IMR-90 (cell line): Measurements from ENCODE around the gene HSPG2. TPM values are rescaled to one million over a fixed set of nuclear protein-coding genes. Genes with fewer than 3 reads are reported as not detected.

Experiments used
- ATAC-seq: fragments of 200-7000 bp; cut with Tn5 transposase; 2 replicates; pipeline ENCODE4 v1.9.1; 2020; ENCODE audit warnings: low read depth, mild to moderate bottlenecking, moderate library complexity
- BruUV-seq: library from RNA; stranded (reverse); fragments of 400-500 nt; replicated peaks from 2 replicates; lab custom pipeline; 2021; lab: Mats Ljungman, UMichigan
- CTCF ChIA-PET: fragments of 300-600 bp; formaldehyde crosslinking; extraction: SDS; loops from one replicate; lab custom pipeline; 2021; ENCODE audit warnings: antibody characterized with exemption; lab: Yijun Ruan, JAX
- POLR2A ChIA-PET: fragments of 300-600 bp; sonication (Branson Sonifier 250); formaldehyde crosslinking; loops from one replicate; lab custom pipeline; 2022; ENCODE audit warnings: antibody characterized with exemption; ENCODE audit not compliant: unreplicated experiment; lab: Charles Lee
- DNase-seq: peaks from one replicate; pipeline ENCODE4 v3.0.0; 2013
- H2AFZ ChIP-seq: replicated peaks from 2 replicates; pipeline ENCODE3; 2013; ENCODE audit warnings: low read length, mild to moderate bottlenecking; ENCODE audit not compliant: poor library complexity
- H2AK5ac ChIP-seq: 2 replicates; pipeline ENCODE4 v1.6.1; 2013; ENCODE audit warnings: low read depth, low read length, inconsistent platforms
- H2AK9ac ChIP-seq: replicated peaks from 2 replicates; pipeline ENCODE3; 2013; ENCODE audit warnings: mild to moderate bottlenecking, low read depth, low read length, moderate library complexity; ENCODE audit not compliant: poor library complexity
- H2BK120ac ChIP-seq: 2 replicates; pipeline ENCODE4 v1.6.1; 2013; ENCODE audit warnings: low read depth, low read length, inconsistent platforms
- H2BK15ac ChIP-seq: 3 replicates; pipeline ENCODE4 v1.6.1; 2013; ENCODE audit warnings: low read depth, low read length, inconsistent platforms
- H2BK20ac ChIP-seq: 2 replicates; pipeline ENCODE4 v1.6.1; 2013; ENCODE audit warnings: low read depth, mild to moderate bottlenecking, inconsistent platforms, low read length, moderate library complexity
- H2BK5ac ChIP-seq: 2 replicates; pipeline ENCODE4 v1.6.1; 2013; ENCODE audit warnings: mild to moderate bottlenecking, low read depth, low read length, inconsistent platforms; ENCODE audit not compliant: poor library complexity, severe bottlenecking
- H3K14ac ChIP-seq: replicated peaks from 2 replicates; pipeline ENCODE4 v1.6.1; 2013; ENCODE audit warnings: low read depth, low read length, inconsistent platforms
- H3K18ac ChIP-seq: 2 replicates; pipeline ENCODE4 v1.6.1; 2013; ENCODE audit warnings: low read depth, low read length, control low read depth
- H3K23ac ChIP-seq: 2 replicates; pipeline ENCODE4 v1.6.1; 2013; ENCODE audit warnings: low read depth, low read length, inconsistent platforms
- H3K27ac ChIP-seq: 2 replicates; pipeline ENCODE4 v1.5.1; 2013; ENCODE audit warnings: mild to moderate bottlenecking, control low read depth, low read length; ENCODE audit not compliant: insufficient read depth
- H3K27me3 ChIP-seq: 2 replicates; pipeline ENCODE4 v1.6.1; 2013; ENCODE audit warnings: low read length; ENCODE audit not compliant: control insufficient read depth, insufficient read depth
- H3K36me3 ChIP-seq: 2 replicates; pipeline ENCODE4 v1.6.1; 2013; ENCODE audit warnings: low read length, mixed read lengths; ENCODE audit not compliant: control insufficient read depth, insufficient read depth
- H3K4ac ChIP-seq: 2 replicates; pipeline ENCODE4 v1.6.1; 2013; ENCODE audit warnings: low read depth, low read length, inconsistent platforms
- H3K4me1 ChIP-seq: 2 replicates; pipeline ENCODE4 v1.6.1; 2013; ENCODE audit warnings: low read length, mixed read lengths; ENCODE audit not compliant: control insufficient read depth, insufficient read depth
- H3K4me2 ChIP-seq: 2 replicates; pipeline ENCODE4 v1.6.1; 2013; ENCODE audit warnings: low read depth, mild to moderate bottlenecking, control low read depth, low read length, moderate library complexity
- H3K4me3 ChIP-seq: 2 replicates; pipeline ENCODE4 v1.5.1; 2013; ENCODE audit warnings: low read depth, mild to moderate bottlenecking, control low read depth, low read length, moderate library complexity; ENCODE audit not compliant: insufficient read depth
- H3K56ac ChIP-seq: 2 replicates; pipeline ENCODE4 v1.6.1; 2013; ENCODE audit warnings: low read length, inconsistent platforms; ENCODE audit not compliant: insufficient read depth; ENCODE audit errors: extremely low read depth
- H3K79me1 ChIP-seq, 2 experiments: 2 replicates each; pipeline ENCODE4 v1.6.1; 2013; ENCODE audit warnings: low read length in 2 of 2, inconsistent platforms in 1 of 2, low read depth in 1 of 2
- H3K9ac ChIP-seq: 2 replicates; pipeline ENCODE4 v1.6.1; 2013; ENCODE audit warnings: low read depth, low read length, control low read depth
- H3K9me1 ChIP-seq: 2 replicates; pipeline ENCODE4 v1.6.1; 2013; ENCODE audit warnings: low read length, inconsistent platforms; ENCODE audit not compliant: insufficient read depth
- H3K9me3 ChIP-seq: 2 replicates; pipeline ENCODE4 v1.6.1; 2013; ENCODE audit warnings: low read length; ENCODE audit not compliant: control insufficient read depth, insufficient read depth
- H4K20me1 ChIP-seq: 2 replicates; pipeline ENCODE4 v1.6.1; 2013; ENCODE audit warnings: low read length, inconsistent platforms; ENCODE audit not compliant: insufficient read depth
- H4K5ac ChIP-seq: 2 replicates; pipeline ENCODE4 v1.6.1; 2013; ENCODE audit warnings: mild to moderate bottlenecking, low read depth, low read length, control low read depth
- H4K8ac ChIP-seq, 2 experiments: 2 replicates each; pipeline ENCODE4 v1.6.1; 2013; ENCODE audit warnings: low read depth in 2 of 2, low read length in 2 of 2, control low read depth in 1 of 2, inconsistent platforms in 1 of 2
- H4K91ac ChIP-seq: 2 replicates; pipeline ENCODE4 v1.6.1; 2013; ENCODE audit warnings: low read depth, low read length, inconsistent platforms; ENCODE audit not compliant: insufficient read depth
- BHLHE40 ChIP-seq: fragments of 150-350 bp; IDR thresholded peaks from 2 replicates; pipeline ENCODE4 v1.6.1; 2016; ENCODE audit warnings: mild to moderate bottlenecking, low read depth, low read length
- CEBPB ChIP-seq: IDR thresholded peaks from 2 replicates; pipeline ENCODE4 v1.6.1; 2012; ENCODE audit warnings: low read depth, low read length, improper control_type of control experiment
- CHD1 ChIP-seq: IDR thresholded peaks from 2 replicates; pipeline ENCODE4 v1.6.1; 2012; ENCODE audit warnings: low read depth, low read length, improper control_type of control experiment
- FOS ChIP-seq: fragments of 150-350 bp; IDR thresholded peaks from 2 replicates; pipeline ENCODE4 v1.6.1; 2016; ENCODE audit warnings: low read depth, low read length
- MAFK ChIP-seq: IDR thresholded peaks from 2 replicates; pipeline ENCODE4 v1.6.1; 2012; ENCODE audit warnings: low read depth, low read length, improper control_type of control experiment
- MAZ ChIP-seq: IDR thresholded peaks from 2 replicates; pipeline ENCODE4 v1.6.1; 2012; ENCODE audit warnings: low read depth, mild to moderate bottlenecking, low read length, improper control_type of control experiment, moderate library complexity, borderline replicate concordance
- MXI1 ChIP-seq: IDR thresholded peaks from 2 replicates; pipeline ENCODE4 v1.6.1; 2012; ENCODE audit warnings: low read depth, mild to moderate bottlenecking, low read length, moderate library complexity, borderline replicate concordance
- NFE2L2 ChIP-seq: fragments of 150-350 bp; IDR thresholded peaks from 2 replicates; pipeline ENCODE4 v1.6.1; 2016; ENCODE audit warnings: low read depth, mild to moderate bottlenecking, low read length
- POLR2A ChIP-seq: IDR thresholded peaks from 2 replicates; pipeline ENCODE4 v1.6.1; 2012; ENCODE audit warnings: mild to moderate bottlenecking, low read depth, low read length
- RAD21 ChIP-seq: IDR thresholded peaks from 2 replicates; pipeline ENCODE4 v1.6.1; 2012; ENCODE audit warnings: low read length, improper control_type of control experiment
- RCOR1 ChIP-seq: IDR thresholded peaks from 2 replicates; pipeline ENCODE4 v1.6.1; 2012; ENCODE audit warnings: mild to moderate bottlenecking, low read length, improper control_type of control experiment; ENCODE audit not compliant: insufficient replicate concordance
- RFX5 ChIP-seq: IDR thresholded peaks from 2 replicates; pipeline ENCODE4 v1.8.0; 2012; ENCODE audit warnings: low read depth, mild to moderate bottlenecking, low read length, moderate library complexity
- SMC3 ChIP-seq: fragments of 150-350 bp; IDR thresholded peaks from 2 replicates; pipeline ENCODE4 v1.6.1; 2016; ENCODE audit warnings: low read depth, mild to moderate bottlenecking, antibody characterized with exemption, low read length, moderate library complexity
- WGBS, 2 experiments: methylation state at CpG; one replicate each; pipeline versions ENCODE4 v1.1.5 to v1.1.7; 2013; ENCODE audit warnings: missing lambda C conversion rate in 2 of 2; ENCODE audit not compliant: insufficient read length in 1 of 2; ENCODE audit errors: extremely low coverage in 2 of 2; 5-methylcytosine and 5-hydroxymethylcytosine counted together
- dilution Hi-C: fragments of 300-500 bp; cut with HindIII; formaldehyde crosslinking; loops from one replicate; pipeline ENCODE4 v1.14.3; 2018; ENCODE audit warnings: low sequenced_read_pairs; ENCODE audit not compliant: unreplicated experiment
- in situ Hi-C: fragments of 300-500 bp; cut with MboI; formaldehyde crosslinking; loops from 3 replicates; pipeline ENCODE4 v1.14.3; 2019; ENCODE audit warnings: low sequenced_read_pairs, inconsistent platforms, mixed read lengths
- intact Hi-C: fragments of 100-400 bp; cut with micrococcal nuclease; formaldehyde crosslinking; loops from 2 replicates; pipeline ENCODE4 v1.10.0; 2022
- polyA plus RNA-seq, 3 experiments: library from polyadenylated mRNA; depleted of rRNA; stranded (reverse); fragments of >200 nt; gene quantifications; 2 replicates each; pipeline ENCODE4 v1.2.3, GENCODE V29; 2012; ENCODE audit warnings: low replicate concordance in 1 of 3
- total RNA-seq: library from RNA; depleted of rRNA; stranded (reverse); fragments of >200 nt; gene quantifications from 2 replicates; pipeline ENCODE4 v1.2.3, GENCODE V29; 2012
- TF ChIP-seq, protein P1 (sequence below): conservative IDR thresholded peaks from 2 replicates; pipeline ENCODE4 v1.5.1; 2012; ENCODE audit warnings: mild to moderate bottlenecking, low read depth, low read length, improper control_type of control experiment
- TF ChIP-seq, protein P2 (sequence below): fragments of 150-350 bp; IDR thresholded peaks from 2 replicates; pipeline ENCODE4 v1.6.1; 2017; ENCODE audit warnings: mild to moderate bottlenecking, antibody characterized with exemption, low read length, low read depth
- TF ChIP-seq, protein P3 (sequence below): fragments of 150-350 bp; IDR thresholded peaks from 2 replicates; pipeline ENCODE4 v1.6.1; 2016; ENCODE audit warnings: low read depth, mild to moderate bottlenecking, low read length, moderate library complexity, borderline replicate concordance

The HSPG2 gene
- total and polyA plus RNA-seq, 2 of the 4 experiments (the other 2 are of a cell fraction) = 15.8 to 94.0 TPM

DNA sequence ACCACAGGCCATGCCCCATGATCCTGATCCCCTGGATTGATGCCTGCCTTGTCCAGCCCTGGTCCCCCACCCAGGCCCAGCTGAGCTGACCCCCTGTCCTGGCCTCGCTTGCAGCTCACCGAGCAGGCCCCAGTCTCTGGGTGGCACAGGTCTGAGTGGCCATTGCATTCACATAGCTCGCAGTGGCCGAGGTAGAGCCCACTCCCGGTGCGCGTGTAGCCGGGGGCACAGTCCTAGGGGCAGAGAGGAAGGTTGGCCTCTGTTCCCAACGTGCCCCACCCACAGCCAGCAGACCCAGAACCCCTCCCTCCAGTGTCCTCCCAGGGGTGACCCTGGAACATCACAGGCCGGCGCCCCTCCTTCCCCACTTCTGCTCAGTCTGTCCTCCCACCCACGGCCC is 73.1 kb downstream of the HSPG2 start:
- H4K8ac ChIP-seq = no peak overlapping the region
- no peak overlapping the region for H3K18ac ChIP-seq
- intact Hi-C loops (loop anchor here (2.0 kb wide), 2 partner anchors 93 to 101 kb away; no protein-coding TSS in a partner anchor), in situ Hi-C loops (no loop called here), dilution Hi-C loops (no loop called here)
- H3K56ac ChIP-seq = no peak overlapping the region
- no peak overlapping the region for H2AK5ac ChIP-seq
- H3K4me3 ChIP-seq = no peak overlapping the region
- no peak overlapping the region for H3K27ac ChIP-seq
- no TSS peak for BruUV-seq
- ChIA-PET CTCF (no interaction called here), POLR2A (no interaction called here)
- H2BK20ac ChIP-seq = no peak overlapping the region
- H3K23ac ChIP-seq = no peak overlapping the region
- no peak overlapping the region for H2BK5ac ChIP-seq
- H2BK15ac ChIP-seq = no peak overlapping the region
- 60% methylated on average over 1 of the region's 12 CpGs; no CpG with 5 or more reads in 1 of the 2 experiments for WGBS, 2 experiments
- H3K27me3 ChIP-seq = no peaks in the 10 kb centered on the region
- H3K36me3 ChIP-seq = peaks cover 60% of the 10 kb centered on the region
- H3K9ac ChIP-seq = no peak overlapping the region
- peaks cover 13% of the 10 kb centered on the region for H4K20me1 ChIP-seq
- H4K91ac ChIP-seq = no peak overlapping the region
- no peak overlapping the region for H2BK120ac ChIP-seq
- H3K4me1 ChIP-seq = peaks cover 6% of the 10 kb centered on the region
- TF ChIP-seq BHLHE40 (no peak), RAD21 (no peak), MAZ (no peak), CHD1 (no peak), POLR2A (no peak), SMC3 (no peak), CEBPB (no peak), RFX5 (no peak), NFE2L2 (no peak), MXI1 (no peak), FOS (no peak), MAFK (no peak), RCOR1 (no peak)
- TF ChIP-seq, protein P1, sequence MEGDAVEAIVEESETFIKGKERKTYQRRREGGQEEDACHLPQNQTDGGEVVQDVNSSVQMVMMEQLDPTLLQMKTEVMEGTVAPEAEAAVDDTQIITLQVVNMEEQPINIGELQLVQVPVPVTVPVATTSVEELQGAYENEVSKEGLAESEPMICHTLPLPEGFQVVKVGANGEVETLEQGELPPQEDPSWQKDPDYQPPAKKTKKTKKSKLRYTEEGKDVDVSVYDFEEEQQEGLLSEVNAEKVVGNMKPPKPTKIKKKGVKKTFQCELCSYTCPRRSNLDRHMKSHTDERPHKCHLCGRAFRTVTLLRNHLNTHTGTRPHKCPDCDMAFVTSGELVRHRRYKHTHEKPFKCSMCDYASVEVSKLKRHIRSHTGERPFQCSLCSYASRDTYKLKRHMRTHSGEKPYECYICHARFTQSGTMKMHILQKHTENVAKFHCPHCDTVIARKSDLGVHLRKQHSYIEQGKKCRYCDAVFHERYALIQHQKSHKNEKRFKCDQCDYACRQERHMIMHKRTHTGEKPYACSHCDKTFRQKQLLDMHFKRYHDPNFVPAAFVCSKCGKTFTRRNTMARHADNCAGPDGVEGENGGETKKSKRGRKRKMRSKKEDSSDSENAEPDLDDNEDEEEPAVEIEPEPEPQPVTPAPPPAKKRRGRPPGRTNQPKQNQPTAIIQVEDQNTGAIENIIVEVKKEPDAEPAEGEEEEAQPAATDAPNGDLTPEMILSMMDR = no peak
- TF ChIP-seq, protein P2, sequence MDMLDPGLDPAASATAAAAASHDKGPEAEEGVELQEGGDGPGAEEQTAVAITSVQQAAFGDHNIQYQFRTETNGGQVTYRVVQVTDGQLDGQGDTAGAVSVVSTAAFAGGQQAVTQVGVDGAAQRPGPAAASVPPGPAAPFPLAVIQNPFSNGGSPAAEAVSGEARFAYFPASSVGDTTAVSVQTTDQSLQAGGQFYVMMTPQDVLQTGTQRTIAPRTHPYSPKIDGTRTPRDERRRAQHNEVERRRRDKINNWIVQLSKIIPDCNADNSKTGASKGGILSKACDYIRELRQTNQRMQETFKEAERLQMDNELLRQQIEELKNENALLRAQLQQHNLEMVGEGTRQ = no peak
- TF ChIP-seq, protein P3, sequence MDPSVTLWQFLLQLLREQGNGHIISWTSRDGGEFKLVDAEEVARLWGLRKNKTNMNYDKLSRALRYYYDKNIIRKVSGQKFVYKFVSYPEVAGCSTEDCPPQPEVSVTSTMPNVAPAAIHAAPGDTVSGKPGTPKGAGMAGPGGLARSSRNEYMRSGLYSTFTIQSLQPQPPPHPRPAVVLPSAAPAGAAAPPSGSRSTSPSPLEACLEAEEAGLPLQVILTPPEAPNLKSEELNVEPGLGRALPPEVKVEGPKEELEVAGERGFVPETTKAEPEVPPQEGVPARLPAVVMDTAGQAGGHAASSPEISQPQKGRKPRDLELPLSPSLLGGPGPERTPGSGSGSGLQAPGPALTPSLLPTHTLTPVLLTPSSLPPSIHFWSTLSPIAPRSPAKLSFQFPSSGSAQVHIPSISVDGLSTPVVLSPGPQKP = no peak
- H3K9me3 ChIP-seq = no peaks in the 10 kb centered on the region
- H4K5ac ChIP-seq = no peak overlapping the region
- H3K14ac ChIP-seq = no peak overlapping the region
- no peak overlapping the region for H2AK9ac ChIP-seq
- DNase-seq (no peak), ATAC-seq (no peak)
- peaks cover 6% of the 10 kb centered on the region for H3K9me1 ChIP-seq
- no peak overlapping the region for H2AFZ ChIP-seq
- H3K4me2 ChIP-seq = no peak overlapping the region
- H3K4ac ChIP-seq = no peak overlapping the region
- H3K79me1 ChIP-seq = peaks cover 4 to 23% of the 10 kb centered on the region in 2 experiments; a peak in 3 of 4 replicates
